ENCODE measurements around the gene UBL4A.

Gene UBL4A

GRCh38 chrX:154460326-154460725 is 26.1 kb downstream of the UBL4A start:
- no peak for DNase-seq (ENCODE audit: low spot score)

DNA sequence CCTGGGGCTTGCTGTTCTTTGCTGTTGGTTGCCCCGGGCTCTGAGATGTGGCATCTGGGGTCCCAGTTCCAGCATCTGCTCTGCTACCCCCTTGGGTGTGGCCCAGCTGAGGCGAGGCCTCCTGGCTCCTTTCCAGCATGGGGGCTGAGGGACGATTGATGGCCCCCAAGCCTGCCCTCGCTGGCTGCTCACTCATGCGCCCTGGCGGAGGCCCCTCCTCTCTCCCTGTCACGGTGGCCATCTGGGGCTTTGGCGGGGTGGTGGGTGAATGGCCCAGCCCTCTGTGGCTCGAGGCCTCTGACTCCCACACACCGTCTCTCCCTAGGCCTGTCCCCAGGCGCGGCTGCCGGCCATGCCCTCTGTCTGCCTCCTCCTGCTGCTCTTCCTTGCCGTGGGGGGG is 26.6 kb downstream of the UBL4A start:
- no peak for DNase-seq (ENCODE audit: low spot score)

GRCh38 chrX:154458954-154459778 is 27.2 kb downstream of the UBL4A start:
- DNase-seq (ENCODE audit: low spot score), result no peak

GRCh38 chrX:154458116-154458953 is 28.1 kb downstream of the UBL4A start, which contains the start of gene PLXNA3:
TSS of gene PLXNA3 (plus strand) at chrX:154458281. CDS start at chrX:154460184, 1,903 bp downstream.
- DNase-seq (ENCODE audit: low spot score), result peak; percentile 60

DNA sequence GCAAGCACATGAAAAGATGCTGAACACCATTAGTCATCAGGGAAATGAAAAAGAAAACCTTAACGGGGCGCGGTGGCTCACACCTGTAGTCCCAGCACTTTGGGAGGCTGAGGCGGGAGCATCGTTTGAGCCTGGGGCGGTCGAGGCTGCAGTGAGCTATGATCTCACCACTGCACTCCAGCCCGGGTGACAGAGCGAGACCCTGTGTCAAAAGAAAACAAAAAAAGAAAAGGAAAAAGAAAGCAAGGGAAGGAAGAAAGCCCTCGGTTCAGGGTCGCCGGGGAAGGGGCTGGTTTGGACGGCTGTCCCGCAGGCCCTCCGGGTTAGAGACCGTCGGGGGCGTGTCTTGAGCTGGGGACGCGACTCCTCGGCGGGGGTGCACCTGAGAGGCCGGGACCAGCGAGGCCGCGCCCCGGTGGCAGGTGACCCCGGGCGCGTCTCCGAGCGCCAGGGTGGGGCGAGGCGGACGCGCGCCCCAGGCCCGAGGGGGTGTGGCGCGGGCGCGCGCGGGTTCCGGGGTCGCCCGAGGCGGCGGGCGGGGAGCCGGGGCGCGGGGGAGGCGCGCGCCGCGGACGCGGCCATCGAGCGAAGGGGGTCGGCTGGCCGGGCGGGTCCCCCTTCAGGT is 28.8 kb downstream of the UBL4A start:
- peak; percentile 46 for DNase-seq (ENCODE audit: low spot score)

DNA sequence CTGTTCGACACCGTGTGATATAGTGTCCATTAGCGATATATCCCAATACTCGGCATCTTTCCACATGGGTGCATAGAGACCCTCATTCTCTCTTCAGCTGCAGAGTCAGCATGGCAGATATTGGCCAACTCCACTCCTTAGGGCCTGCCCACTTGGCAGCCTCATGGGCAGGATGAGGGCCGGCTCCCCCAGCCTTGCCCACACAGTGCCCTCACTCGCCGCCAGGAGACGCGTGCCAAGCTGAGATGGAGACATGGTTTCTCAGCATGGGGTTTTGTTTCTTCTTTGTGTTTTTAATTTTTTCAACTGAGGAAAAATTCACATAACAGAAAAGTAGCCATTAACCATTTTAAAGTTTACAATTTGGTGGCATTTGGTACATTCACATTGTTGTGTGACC is 33.6 kb downstream of the UBL4A start:
- no peak for DNase-seq (ENCODE audit: low spot score)

GRCh38 chrX:154450312-154450711 is 36.1 kb downstream of the UBL4A start:
- DNase-seq (ENCODE audit: low spot score), result no peak

GRCh38 chrX:154449618-154450017 is 36.8 kb downstream of the UBL4A start:
- no peak for DNase-seq (ENCODE audit: low spot score)

DNA sequence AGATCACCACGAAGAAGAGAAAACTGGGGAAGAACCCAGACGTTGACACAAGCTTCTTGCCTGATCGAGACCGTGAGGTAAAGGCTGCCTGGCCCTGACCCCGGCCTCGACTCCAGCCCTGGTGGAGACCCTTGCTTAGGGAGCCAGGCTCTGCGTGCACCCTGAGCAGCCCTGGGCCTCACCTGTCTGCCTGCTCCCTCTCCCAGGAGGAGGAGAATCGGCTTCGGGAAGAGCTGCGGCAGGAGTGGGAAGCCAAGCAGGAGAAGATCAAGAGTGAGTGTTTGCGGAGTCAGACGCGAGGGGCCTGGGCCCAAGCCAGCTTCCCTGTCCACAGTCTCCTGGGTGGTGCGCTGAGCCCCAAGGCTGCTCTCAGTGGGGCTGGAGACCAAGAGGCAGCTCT is 37.9 kb downstream of the UBL4A start:
- no peak for DNase-seq (ENCODE audit: low spot score)

DNA sequence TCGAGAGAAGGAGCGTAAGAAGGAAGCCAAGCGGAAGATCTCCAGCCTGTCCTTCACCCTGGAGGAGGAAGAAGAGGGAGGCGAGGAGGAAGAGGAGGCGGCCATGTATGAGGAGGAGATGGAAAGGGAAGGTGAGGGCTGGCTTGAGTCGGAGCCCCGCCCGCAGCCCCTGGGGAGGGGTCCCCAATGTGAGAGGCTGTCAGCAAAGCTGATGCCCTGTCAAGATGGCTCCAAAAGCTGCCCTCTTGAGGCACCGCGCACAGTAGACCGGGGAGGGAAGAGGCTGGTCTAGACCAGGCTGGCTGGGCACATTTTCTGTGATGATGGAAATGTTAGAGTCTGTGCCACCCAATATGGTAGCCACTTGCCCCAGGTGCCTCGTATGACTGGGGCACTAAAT is 40.0 kb downstream of the UBL4A start:
- DNase-seq (ENCODE audit: low spot score), result no peak

DNA sequence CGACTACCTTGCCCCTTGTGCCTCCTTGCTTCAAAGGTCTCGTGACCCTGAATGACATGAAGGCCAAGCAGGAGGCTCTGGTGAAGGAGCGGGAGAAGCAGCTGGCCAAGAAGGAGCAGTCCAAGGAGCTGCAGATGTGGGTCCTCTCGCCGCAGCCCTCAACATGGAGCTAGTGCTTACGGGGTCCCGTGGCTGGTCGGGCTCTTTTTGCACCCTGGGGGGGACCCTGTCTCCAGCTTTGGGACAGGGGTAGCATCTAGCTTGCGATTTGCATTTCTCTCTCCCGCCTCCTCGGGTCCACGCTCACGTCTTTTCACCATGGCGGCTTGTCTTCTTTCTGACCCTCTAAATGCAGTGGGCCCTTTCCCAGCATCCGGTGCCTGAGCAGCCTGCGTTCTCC is 40.6 kb downstream of the UBL4A start:
- DNase-seq (ENCODE audit: low spot score), result no peak

- DNase-seq (ENCODE audit: low spot score), result no peak
Measured at GRCh38 chrX:154444755-154445246, 41.6 kb downstream of the UBL4A start.

DNA sequence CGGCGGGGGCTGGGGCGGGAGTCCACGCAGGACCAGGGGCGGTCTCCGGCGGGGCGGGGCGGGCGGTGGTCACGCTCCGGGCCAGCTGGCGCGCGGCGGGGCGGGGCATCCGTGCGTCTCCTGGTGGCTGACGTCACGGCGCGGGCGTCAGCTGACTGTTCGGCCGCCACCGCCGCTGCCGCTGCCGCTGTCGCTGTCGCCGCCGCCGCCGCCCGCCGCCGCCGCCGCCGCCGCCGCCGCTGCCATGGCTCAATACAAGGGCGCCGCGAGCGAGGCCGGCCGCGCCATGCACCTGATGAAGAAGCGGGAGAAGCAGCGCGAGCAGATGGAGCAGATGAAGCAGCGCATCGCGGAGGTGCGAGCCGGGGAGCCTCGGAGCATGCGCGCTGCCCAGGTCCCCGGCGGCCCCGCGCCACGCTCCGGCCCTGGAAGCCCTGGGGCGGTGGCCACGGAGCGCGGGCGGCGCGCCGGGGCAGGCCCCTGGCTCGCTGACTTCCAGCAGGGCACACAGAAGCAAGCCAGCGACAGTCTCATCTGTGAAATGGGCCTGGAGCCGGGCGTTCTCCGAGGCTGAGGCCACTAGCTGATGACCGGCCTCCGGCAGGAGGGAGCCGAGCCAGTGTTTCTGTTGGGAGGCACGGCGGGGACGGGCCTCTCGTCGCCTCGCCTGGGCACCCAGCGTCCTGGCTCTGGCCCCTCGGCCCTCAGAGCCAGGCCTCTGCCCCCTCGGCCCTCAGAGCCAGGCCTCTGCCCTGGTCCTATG is 42.2 kb downstream of the UBL4A start, which contains the start of gene FAM50A:
Gene FAM50A, plus strand, starts transcription at position 150 of the 763 bp plus-strand sequence. Its CDS starts 95 bp downstream, at position 245.
- DNase-seq (ENCODE audit: low spot score), result peak; percentile 85

- no peak for DNase-seq (ENCODE audit: low spot score)
Measured at GRCh38 chrX:154443479-154443910, 42.9 kb downstream of the UBL4A start.

GRCh38 chrX:154441984-154442707 is 44.3 kb downstream of the UBL4A start:
- no peak for DNase-seq (ENCODE audit: low spot score)

DNA sequence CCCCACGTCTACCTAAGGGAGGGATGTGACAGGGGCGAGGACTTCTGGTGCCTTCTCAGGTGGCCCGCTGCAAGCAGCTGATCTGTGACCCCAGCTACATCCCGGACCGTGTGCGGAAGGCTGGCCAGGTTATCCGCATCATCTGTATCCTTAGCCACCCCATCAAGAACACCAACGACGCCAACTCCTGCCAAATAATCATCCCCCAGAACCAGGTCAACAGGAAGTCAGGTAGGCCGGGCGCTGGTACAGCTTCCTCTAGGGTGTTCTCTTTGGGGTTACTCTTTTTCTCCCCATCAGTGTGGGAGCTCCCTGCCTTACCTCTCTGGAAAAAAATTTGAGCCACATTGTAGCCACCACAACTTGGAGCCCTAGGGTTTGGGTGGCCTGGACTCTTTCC is 44.9 kb downstream of the UBL4A start:
- DNase-seq (ENCODE audit: low spot score), result no peak

GRCh38 chrX:154440623-154441357 is 45.6 kb downstream of the UBL4A start:
- DNase-seq (ENCODE audit: low spot score), result no peak

DNA sequence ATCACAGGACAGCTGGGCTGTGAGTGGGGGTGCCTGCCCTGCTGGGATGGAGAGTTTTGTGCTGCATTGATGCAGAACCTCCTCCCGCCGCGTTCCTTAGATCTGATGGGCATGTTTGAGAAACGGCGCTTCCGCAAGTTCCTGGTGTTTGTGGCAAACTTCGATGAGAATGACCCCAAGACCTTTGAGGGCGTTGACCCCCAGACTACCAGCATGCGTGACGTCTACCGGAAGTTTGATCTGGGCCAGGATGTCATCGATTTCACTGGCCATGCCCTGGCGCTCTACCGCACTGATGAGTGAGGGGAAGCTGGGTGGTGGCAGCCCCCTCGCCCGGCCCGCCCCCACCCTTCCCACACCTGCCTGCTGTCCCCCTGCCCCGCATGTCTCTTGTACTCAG is 46.6 kb downstream of the UBL4A start:
- DNase-seq (ENCODE audit: low spot score), result no peak

DNA sequence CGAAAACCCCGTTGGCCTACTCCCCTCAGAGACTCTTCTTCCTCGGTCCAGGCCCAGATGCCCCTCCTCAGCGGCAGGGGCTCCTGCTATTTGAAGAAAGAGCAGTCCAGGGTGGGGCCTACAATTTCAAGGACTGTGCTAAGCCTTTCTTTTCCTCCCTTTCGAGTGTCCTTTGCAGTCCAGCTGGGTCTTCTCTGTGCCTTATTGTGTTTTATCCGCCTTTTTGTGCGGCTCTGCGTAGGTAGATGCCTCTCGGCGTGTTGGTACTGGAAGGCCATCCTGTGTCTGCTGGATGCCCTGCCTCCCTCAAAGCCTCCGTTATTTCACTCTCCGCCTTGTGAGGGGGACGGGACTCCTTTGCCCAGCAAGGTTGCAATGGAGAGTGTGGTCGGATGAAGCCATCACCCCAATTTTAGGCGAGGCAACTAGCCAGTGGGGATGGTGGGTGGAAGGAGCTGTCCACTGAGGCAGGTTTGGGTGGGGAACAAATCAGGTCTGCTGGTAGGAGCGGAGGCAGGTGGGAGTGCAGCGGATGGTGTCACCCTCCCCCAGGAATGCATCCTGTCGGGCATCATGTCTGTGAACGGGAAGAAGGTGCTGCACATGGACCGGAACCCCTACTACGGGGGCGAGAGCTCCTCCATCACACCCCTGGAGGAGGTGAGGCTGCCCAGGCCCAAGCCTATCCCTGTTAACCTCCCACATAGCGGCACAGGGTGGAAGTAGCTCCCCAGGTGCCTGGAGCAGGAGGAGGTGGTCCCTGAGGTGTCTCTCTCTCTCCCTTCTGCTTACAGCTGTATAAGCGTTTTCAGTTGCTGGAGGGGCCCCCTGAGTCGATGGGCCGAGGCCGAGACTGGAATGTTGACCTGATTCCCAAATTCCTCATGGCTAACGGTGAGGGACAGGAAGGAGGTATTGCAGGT is 48.2 kb downstream of the UBL4A start:
- no peak for DNase-seq (ENCODE audit: low spot score)

Data from AG08395 (cell line).